PFSK-1 (cell line): Measurements from ENCODE around the gene MSL1.

Source experiments
- FOXP2 ChIP-seq: optimal IDR thresholded peaks from 2 replicates; pipeline ENCODE3; 2011; ENCODE audit warnings: borderline replicate concordance, control low read depth, inconsistent platforms; ENCODE audit not compliant: insufficient read depth; ENCODE audit errors: extremely low read length, extremely low read depth
- POLR2AphosphoS5 ChIP-seq: IDR thresholded peaks from 2 replicates; pipeline ENCODE4 v1.6.1; 2012; ENCODE audit warnings: low read depth, mild to moderate bottlenecking, control low read depth, low read length, moderate library complexity
- REST ChIP-seq, 2 experiments: IDR thresholded peaks; 2 replicates each; pipeline versions ENCODE4 v1.6.1 to v1.8.0; 2011 to 2012; ENCODE audit warnings: low read depth in 2 of 2, low read length in 2 of 2, control low read depth in 1 of 2, inconsistent platforms in 1 of 2, mild to moderate bottlenecking in 1 of 2, moderate library complexity in 1 of 2; ENCODE audit not compliant: insufficient read depth in 1 of 2
- SIN3A ChIP-seq: IDR thresholded peaks from 2 replicates; pipeline ENCODE4 v1.6.1; 2012; ENCODE audit warnings: mild to moderate bottlenecking, low read length, moderate library complexity, borderline replicate concordance; ENCODE audit not compliant: insufficient read depth
- TAF1 ChIP-seq: IDR thresholded peaks from 2 replicates; pipeline ENCODE4 v1.6.1; 2012; ENCODE audit warnings: low read length, control low read depth, borderline replicate concordance; ENCODE audit not compliant: insufficient read depth

MSL1 gene

GRCh38 chr17:40115101-40115436 lies 6.7 kb upstream of the MSL1 start:
- TF ChIP-seq SIN3A (no peak), POLR2AphosphoS5 (no peak), REST (IDR thresholded peaks at IDR 0.05; ENCODE audit: insufficient read depth in 1 of 2, low read depth in 2 of 2, low read length in 2 of 2) (no peak), FOXP2 (no peak), TAF1 (no peak)

DNA sequence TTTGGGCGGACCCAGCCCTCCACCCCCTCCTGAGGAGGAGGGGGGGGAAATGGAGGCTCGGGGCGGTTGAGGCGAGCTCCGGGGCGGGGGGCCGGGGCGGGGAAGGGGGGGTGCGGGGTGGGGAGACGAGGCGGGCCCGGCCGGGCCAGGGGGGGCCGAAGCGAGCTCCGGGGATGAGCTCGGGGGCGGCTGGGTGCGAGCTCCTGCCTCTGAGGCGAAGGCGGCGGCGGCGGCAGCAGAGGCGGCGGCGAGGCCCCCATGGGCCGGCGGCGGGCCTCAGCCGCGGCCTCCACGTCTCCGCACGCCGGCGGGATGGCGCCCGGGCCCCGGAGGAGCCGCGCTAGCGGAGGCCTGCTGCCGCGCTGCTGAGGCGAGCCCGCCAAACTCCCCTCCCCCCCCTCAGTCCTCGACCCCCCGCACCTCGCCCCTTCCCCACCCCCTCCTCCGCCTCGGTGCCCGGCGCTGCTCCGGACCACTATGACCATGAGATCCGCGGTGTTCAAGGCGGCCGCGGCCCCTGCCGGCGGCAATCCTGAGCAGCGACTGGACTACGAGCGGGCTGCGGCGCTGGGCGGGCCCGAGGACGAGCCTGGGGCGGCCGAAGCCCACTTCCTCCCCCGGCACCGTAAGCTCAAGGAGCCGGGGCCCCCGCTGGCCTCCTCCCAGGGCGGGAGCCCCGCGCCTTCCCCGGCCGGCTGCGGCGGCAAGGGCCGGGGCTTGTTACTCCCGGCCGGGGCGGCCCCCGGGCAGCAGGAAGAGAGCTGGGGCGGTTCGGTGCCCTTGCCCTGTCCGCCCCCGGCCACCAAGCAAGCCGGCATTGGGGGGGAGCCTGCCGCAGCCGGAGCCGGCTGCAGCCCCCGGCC lies 596 bp downstream of the MSL1 start:
- TF ChIP-seq REST (IDR thresholded peaks at IDR 0.05; ENCODE audit: insufficient read depth in 1 of 2, low read depth in 2 of 2, low read length in 2 of 2) (no peak), SIN3A (no peak), FOXP2 (no peak), POLR2AphosphoS5 (no peak; the same call in 1 of the 2 replicates), TAF1 (0 out of 2 replicates have a peak, but pooled peaks have one; percentile 37)

DNA sequence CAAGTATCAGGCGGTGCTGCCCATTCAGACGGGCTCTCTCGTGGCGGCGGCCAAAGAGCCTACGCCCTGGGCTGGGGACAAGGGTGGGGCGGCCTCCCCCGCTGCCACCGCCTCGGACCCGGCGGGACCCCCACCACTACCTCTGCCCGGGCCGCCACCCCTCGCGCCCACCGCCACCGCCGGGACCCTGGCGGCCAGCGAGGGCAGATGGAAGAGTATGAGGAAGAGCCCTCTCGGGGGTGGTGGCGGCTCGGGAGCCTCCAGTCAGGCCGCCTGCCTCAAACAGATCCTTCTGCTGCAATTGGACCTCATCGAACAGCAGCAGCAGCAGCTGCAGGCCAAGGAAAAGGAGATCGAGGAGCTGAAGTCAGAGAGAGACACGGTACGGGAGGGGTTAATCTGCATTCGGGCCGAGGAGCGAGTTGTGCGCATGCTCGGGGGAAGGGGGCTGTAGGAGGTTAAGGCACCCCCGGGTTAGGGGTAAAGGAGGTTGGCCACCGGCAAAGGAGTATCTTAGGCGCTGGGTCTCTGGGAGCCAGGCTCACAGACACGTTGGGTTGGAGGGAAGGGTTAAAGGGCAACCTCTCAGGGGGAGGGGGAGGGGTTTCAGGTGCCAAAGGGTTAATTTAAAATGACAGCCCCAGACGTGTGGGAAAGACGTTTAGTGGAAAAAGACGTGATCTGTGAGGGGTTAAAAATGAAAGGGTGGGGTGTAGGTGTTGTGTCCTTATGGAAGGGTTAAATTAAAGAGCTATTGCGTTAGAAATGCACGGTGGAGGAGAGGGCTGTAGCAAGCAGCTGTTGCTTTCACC lies 1.4 kb downstream of the MSL1 start:
- TF ChIP-seq TAF1 (no peak), SIN3A (peak; percentile 69; the same call in 1 of the 2 replicates)

DNA sequence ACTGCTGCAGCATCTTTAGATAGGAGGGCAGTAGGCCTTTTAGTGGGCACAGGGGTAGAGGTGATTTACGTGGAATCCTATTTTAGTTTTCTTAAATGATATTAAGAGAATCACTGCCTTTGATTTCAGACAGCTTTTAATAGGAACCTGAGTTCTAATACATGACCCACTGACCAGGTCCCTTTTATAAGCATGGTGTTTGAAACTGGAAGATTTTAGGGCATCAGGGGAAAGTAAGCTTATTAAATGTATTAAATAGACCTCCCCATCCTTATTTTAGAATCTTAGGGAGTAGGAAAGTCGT lies 2.0 kb downstream of the MSL1 start:
- TF ChIP-seq SIN3A, result no peak
- no peak for TF ChIP-seq FOXP2
- TF ChIP-seq POLR2AphosphoS5, result no peak
- no peak for TF ChIP-seq REST (IDR thresholded peaks at IDR 0.05; ENCODE audit: insufficient read depth in 1 of 2, low read depth in 2 of 2, low read length in 2 of 2)
- TF ChIP-seq TAF1, result no peak

GRCh38 chr17:40124279-40125141 lies 2.7 kb downstream of the MSL1 start:
- TF ChIP-seq SIN3A (no peak), POLR2AphosphoS5 (no peak), TAF1 (no peak), FOXP2 (no peak), REST (IDR thresholded peaks at IDR 0.05; ENCODE audit: insufficient read depth in 1 of 2, low read depth in 2 of 2, low read length in 2 of 2) (no peak)
